HCT116 (cell line): ENCODE measurements around the gene EVA1A. TPM values are rescaled to one million over a fixed set of nuclear protein-coding genes. Genes with fewer than 3 reads are reported as not detected.

Source experiments
- ATAC-seq: fragments of 200-7000 bp; cut with Tn5 transposase; 2 replicates; pipeline ENCODE4 v1.9.1; 2020; ENCODE audit warnings: mild to moderate bottlenecking, moderate library complexity
- BruUV-seq: library from RNA; stranded (reverse); fragments of 400-500 nt; replicated peaks from 2 replicates; lab custom pipeline; 2021; lab: Mats Ljungman, UMichigan
- CTCF ChIA-PET: fragments of 300-600 bp; sonication (Branson Sonifier 250); formaldehyde crosslinking; loops from one replicate; lab custom pipeline; 2021; ENCODE audit warnings: antibody characterized with exemption; lab: Charles Lee
- POLR2A ChIA-PET: fragments of 300-600, 350-600 bp; sonication (Branson Sonifier 250); formaldehyde crosslinking; loops from one replicate; lab custom pipeline; 2021; ENCODE audit warnings: antibody characterized with exemption; lab: Charles Lee
- RAD21 ChIA-PET, 2 experiments: fragments of 300-600 bp; sonication (Branson Sonifier 250); formaldehyde crosslinking; loops; one replicate each; lab custom pipeline; 2023; ENCODE audit warnings: low total read pairs in 2 of 2; ENCODE audit not compliant: uncharacterized antibody in 2 of 2, unreplicated experiment in 2 of 2, low non-redundant PET in 1 of 2; lab: Charles Lee
- DNase-seq: peaks from one replicate; pipeline ENCODE4 v3.0.0-alpha.2; 2010; ENCODE audit warnings: low read depth, low spot score
- H2AFZ ChIP-seq: fragments of 200-600 bp; shearing (Covaris generic), sonication (generic); 2 replicates; pipeline ENCODE4 v1.6.1; 2017; ENCODE audit warnings: low read depth, mixed run types, mixed read lengths, antibody characterized with exemption, low read length; ENCODE audit not compliant: poor library complexity, severe bottlenecking
- H3K27ac ChIP-seq: 2 replicates; pipeline ENCODE4 v1.5.1; 2012; ENCODE audit warnings: low read depth, low read length
- H3K27me3 ChIP-seq: fragments of 200-600 bp; sonication (generic); 2 replicates; pipeline ENCODE4 v1.6.1; 2016; ENCODE audit warnings: mixed run types, low read length, mixed read lengths; ENCODE audit not compliant: insufficient read depth
- H3K36me3 ChIP-seq, 2 experiments: fragments of 200-500 bp in 1 of 2; fragments of 200-600 bp in 1 of 2; sonication (Bioruptor generic) in 1 of 2; sonication (generic) in 1 of 2; 2 replicates each; pipeline versions ENCODE4 v1.5.1 to v1.6.1; 2014 to 2016; ENCODE audit warnings: low read length in 2 of 2, inconsistent platforms in 1 of 2, mixed read lengths in 1 of 2, mixed run types in 1 of 2; ENCODE audit not compliant: insufficient read depth in 2 of 2, control insufficient read depth in 1 of 2
- H3K4me1 ChIP-seq, 2 experiments: fragments of 200-600 bp in 1 of 2; sonication (generic) in 1 of 2; 2 replicates each; pipeline versions ENCODE4 v1.5.1 to v1.6.1; 2012 to 2017; ENCODE audit warnings: low read length in 2 of 2, inconsistent platforms in 1 of 2, mild to moderate bottlenecking in 1 of 2, mixed read lengths in 1 of 2, mixed run types in 1 of 2, moderate library complexity in 1 of 2; ENCODE audit not compliant: insufficient read depth in 2 of 2, control insufficient read depth in 1 of 2
- H3K4me2 ChIP-seq: fragments of 200-600 bp; sonication (generic); 2 replicates; pipeline ENCODE4 v1.6.1; 2017; ENCODE audit warnings: mixed run types, low read length, mixed read lengths
- H3K4me3 ChIP-seq, 2 experiments: fragments of 200-600 bp in 1 of 2; sonication (generic) in 1 of 2; replicated peaks in 1 of 2; 2 replicates each; pipeline ENCODE4 v1.5.1; 2011 to 2016; ENCODE audit warnings: low read length in 2 of 2, control low read depth in 1 of 2, low read depth in 1 of 2, mild to moderate bottlenecking in 1 of 2, mixed read lengths in 1 of 2, mixed run types in 1 of 2
- H3K79me2 ChIP-seq: fragments of 200-600 bp; sonication (generic); 2 replicates; pipeline ENCODE4 v1.6.1; 2017; ENCODE audit warnings: mild to moderate bottlenecking, mixed run types, low read length, moderate library complexity, mixed read lengths; ENCODE audit not compliant: insufficient read depth
- H3K9ac ChIP-seq: fragments of 200-600 bp; sonication (generic); 2 replicates; pipeline ENCODE4 v1.6.1; 2016; ENCODE audit warnings: low read length, mixed read lengths
- H3K9me2 ChIP-seq: fragments of 200-600 bp; sonication (generic), shearing (Covaris generic); 2 replicates; pipeline ENCODE4 v1.6.1; 2017; ENCODE audit warnings: mixed run types, mild to moderate bottlenecking, moderate library complexity; ENCODE audit not compliant: insufficient read depth
- H3K9me3 ChIP-seq, 2 experiments: fragments of 200-500 bp in 1 of 2; fragments of 200-600 bp in 1 of 2; sonication (Bioruptor generic) in 1 of 2; sonication (generic) in 1 of 2; 2 replicates each; pipeline ENCODE4 v1.6.1; 2014 to 2017; ENCODE audit warnings: low read length in 2 of 2, mixed read lengths in 2 of 2, inconsistent platforms in 1 of 2, low read depth in 1 of 2, mild to moderate bottlenecking in 1 of 2, mixed run types in 1 of 2, moderate library complexity in 1 of 2; ENCODE audit not compliant: control insufficient read depth in 1 of 2, insufficient read depth in 1 of 2
- H4K20me1 ChIP-seq: fragments of 200-600 bp; sonication (generic), shearing (Covaris generic); 2 replicates; pipeline ENCODE4 v1.6.1; 2017; ENCODE audit warnings: mixed run types, mild to moderate bottlenecking, moderate library complexity; ENCODE audit not compliant: insufficient read depth
- CBX3 ChIP-seq: IDR thresholded peaks from 2 replicates; pipeline ENCODE4 v1.6.1; 2012; ENCODE audit warnings: low read depth
- CTCF ChIP-seq, 3 experiments: fragments of 200-600 bp in 1 of 3; sonication (generic) in 1 of 3; IDR thresholded peaks in 2 of 3; conservative IDR thresholded peaks in 1 of 3; 2 replicates each; pipeline ENCODE4 v1.5.1; 2012 to 2017; ENCODE audit warnings: low read depth in 2 of 3, low read length in 2 of 3, antibody characterized with exemption in 1 of 3, borderline replicate concordance in 1 of 3, control low read depth in 1 of 3, mild to moderate bottlenecking in 1 of 3, mixed read lengths in 1 of 3, mixed run types in 1 of 3, moderate library complexity in 1 of 3; ENCODE audit not compliant: insufficient read depth in 1 of 3
- EGR1 ChIP-seq: IDR thresholded peaks from 2 replicates; pipeline ENCODE4 v1.6.1; 2012; ENCODE audit warnings: low read depth
- ELF1 ChIP-seq: IDR thresholded peaks from 2 replicates; pipeline ENCODE4 v1.6.1; 2012; ENCODE audit warnings: low read depth, borderline replicate concordance
- EZH2phosphoT487 ChIP-seq: fragments of 200-600 bp; IDR thresholded peaks from 2 replicates; pipeline ENCODE4 v1.6.1; 2018; ENCODE audit warnings: antibody characterized with exemption, borderline replicate concordance
- FOSL1 ChIP-seq: IDR thresholded peaks from 2 replicates; pipeline ENCODE4 v1.6.1; 2012; ENCODE audit warnings: low read depth
- POLR2A ChIP-seq: IDR thresholded peaks from 2 replicates; pipeline ENCODE4 v1.7.0; 2011; ENCODE audit warnings: borderline replicate concordance; ENCODE audit not compliant: insufficient read depth, insufficient read length; ENCODE audit errors: extremely low read depth
- POLR2AphosphoS5 ChIP-seq: IDR thresholded peaks from 2 replicates; pipeline ENCODE4 v1.6.1; 2011; ENCODE audit warnings: mild to moderate bottlenecking, low read depth, low read length, moderate library complexity
- RAD21 ChIP-seq: IDR thresholded peaks from 2 replicates; pipeline ENCODE4 v1.6.1; 2012; ENCODE audit warnings: low read depth, mild to moderate bottlenecking
- SIN3A ChIP-seq: IDR thresholded peaks from 2 replicates; pipeline ENCODE4 v1.6.1; 2012; ENCODE audit warnings: low read depth
- SP1 ChIP-seq: IDR thresholded peaks from 2 replicates; pipeline ENCODE4 v1.6.1; 2012; ENCODE audit warnings: low read depth
- YY1 ChIP-seq: IDR thresholded peaks from 2 replicates; pipeline ENCODE4 v1.6.1; 2011; ENCODE audit warnings: low read length, low read depth, moderate library complexity, mild to moderate bottlenecking; ENCODE audit not compliant: insufficient replicate concordance; ENCODE audit errors: extremely low read depth
- ZBTB33 ChIP-seq: IDR thresholded peaks from 2 replicates; pipeline ENCODE4 v1.6.1; 2011; ENCODE audit warnings: mild to moderate bottlenecking, low read length, moderate library complexity; ENCODE audit not compliant: insufficient replicate concordance; ENCODE audit errors: extremely low read depth
- ZFX ChIP-seq: fragments of 450-650 bp; IDR thresholded peaks from 2 replicates; pipeline ENCODE4 v1.6.1; 2017
- intact Hi-C: fragments of 100-400 bp; cut with micrococcal nuclease; formaldehyde crosslinking; loops from 2 replicates; pipeline ENCODE4 v1.10.0; 2022
- total RNA-seq: library from RNA; stranded (reverse); gene quantifications from one replicate; pipeline ENCODE4 v1.2.1, GENCODE V29; 2021; ENCODE audit not compliant: unreplicated experiment
- TF ChIP-seq, protein P1 (sequence below): IDR thresholded peaks from 2 replicates; pipeline ENCODE4 v1.6.1; 2012

The EVA1A gene
- total RNA-seq, 1 experiment from 2014 or later, result 2.8 TPM

GRCh38 chr2:75476761-75477160 lies 84.0 kb downstream of the EVA1A start:
- H3K9ac ChIP-seq, result no peak overlapping the region
- H3K9me2 ChIP-seq, result no peaks in the 10 kb centered on the region
- no peaks in the 10 kb centered on the region for H3K9me3 ChIP-seq
- ATAC-seq, result no peak
- no peak for TF ChIP-seq SP1
- no peak for TF ChIP-seq ZBTB33
- no peak for TF ChIP-seq ZFX
- TF ChIP-seq, all 23 proteins: peak for 0
- Histone ChIP-seq H3K4me1 (no peaks in the 10 kb centered on the region), H4K20me1 (no peaks in the 10 kb centered on the region), H3K27ac (no peak overlapping the region), H3K4me2 (no peak overlapping the region), H3K4me3 (no peak overlapping the region), H3K27me3 (peaks cover under 1% of the 10 kb centered on the region; the same call in 1 of the 2 replicates), H2AFZ (no peak overlapping the region), H3K79me2 (no peaks in the 10 kb centered on the region), H3K36me3 (no peaks in the 10 kb centered on the region)
- ChIA-PET CTCF (no interaction called here), POLR2A (no interaction called here), RAD21 (no interaction called here)
- intact Hi-C loops, result no loop called here
- no peak for DNase-seq
- no TSS peak for BruUV-seq

DNA sequence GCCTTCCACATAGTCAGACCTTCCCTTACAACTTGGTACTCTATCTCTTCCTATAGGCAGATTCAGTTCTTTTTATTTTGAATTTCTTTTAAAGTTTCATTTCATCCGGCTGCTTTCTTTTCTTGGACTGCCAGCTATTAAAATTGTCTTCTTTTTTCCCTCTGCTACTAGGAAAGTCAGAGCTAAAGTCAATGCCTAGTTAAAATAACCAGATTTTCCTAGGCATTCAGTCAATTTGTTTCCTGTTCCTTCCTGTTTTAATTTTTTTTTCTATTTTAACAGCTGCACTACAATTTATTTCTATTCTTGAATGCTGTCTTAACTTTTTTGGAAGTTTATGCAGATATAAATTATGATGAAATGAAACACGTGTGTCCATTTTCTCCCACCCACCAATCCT lies 84.8 kb downstream of the EVA1A start:
- ChIA-PET POLR2A (no interaction called here), CTCF (no interaction called here), RAD21 (no interaction called here)
- Histone ChIP-seq H3K36me3 (no peaks in the 10 kb centered on the region), H3K9ac (no peak overlapping the region), H3K4me1 (no peaks in the 10 kb centered on the region), H3K27me3 (no peaks in the 10 kb centered on the region; the same call in none of the 2 replicates), H3K79me2 (no peaks in the 10 kb centered on the region), H4K20me1 (no peaks in the 10 kb centered on the region), H3K9me2 (no peaks in the 10 kb centered on the region), H3K4me3 (no peak overlapping the region), H3K27ac (no peak overlapping the region), H3K9me3 (no peaks in the 10 kb centered on the region), H3K4me2 (no peak overlapping the region), H2AFZ (no peak overlapping the region)
- DNase-seq, result no peak
- no peak for TF ChIP-seq ELF1
- TF ChIP-seq YY1, result no peak
- TF ChIP-seq EGR1, result no peak
- no peak for TF ChIP-seq SP1
- TF ChIP-seq EZH2phosphoT487, result no peak
- no peak for TF ChIP-seq CBX3
- TF ChIP-seq FOSL1, result no peak
- no peak for TF ChIP-seq CTCF (IDR thresholded peaks at IDR 0.05 in 2 of 3, conservative IDR thresholded peaks at IDR 0.05 in 1 of 3; ENCODE audit: borderline replicate concordance in 1 of 3, insufficient read depth in 1 of 3, low read depth in 2 of 3, low read length in 2 of 3)
- TF ChIP-seq, protein P1, sequence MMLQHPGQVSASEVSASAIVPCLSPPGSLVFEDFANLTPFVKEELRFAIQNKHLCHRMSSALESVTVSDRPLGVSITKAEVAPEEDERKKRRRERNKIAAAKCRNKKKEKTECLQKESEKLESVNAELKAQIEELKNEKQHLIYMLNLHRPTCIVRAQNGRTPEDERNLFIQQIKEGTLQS, result no peak
- TF ChIP-seq RAD21, result no peak
- no peak for TF ChIP-seq ZFX
- no peak for TF ChIP-seq POLR2AphosphoS5
- no peak for TF ChIP-seq SIN3A
- TF ChIP-seq POLR2A, result no peak
- intact Hi-C loops, result no loop called here
- BruUV-seq, result no TSS peak
- no peak for ATAC-seq
